Neutrophil (primary cell): Measurements from ENCODE around the gene TTC17.
"Not testable (repeated sequence)": the region's sequence is repeated elsewhere in the genome, so short reads cannot be mapped to it uniquely, and the experiment has no call there.

Experiments used
- H3K27ac ChIP-seq: fragments of 200-600 bp; sonication (generic); 2 replicates; pipeline ENCODE4 v1.5.1; 2016; ENCODE audit warnings: mild to moderate bottlenecking, moderate library complexity
- H3K27me3 ChIP-seq: fragments of 200-600 bp; sonication (generic); 2 replicates; pipeline ENCODE4 v1.6.0; 2016; ENCODE audit warnings: mild to moderate bottlenecking
- H3K36me3 ChIP-seq: fragments of 200-600 bp; sonication (generic); 2 replicates; pipeline ENCODE4 v1.5.1; 2017
- H3K4me1 ChIP-seq, 2 experiments: fragments of 200-600 bp in 1 of 2; sonication (generic) in 1 of 2; 1 replicate in 1 of 2; 2 replicates in 1 of 2; pipeline versions ENCODE4 v1.5.1 to v1.6.1; 2013 to 2016; ENCODE audit warnings: low read depth in 1 of 2, low read length in 1 of 2, mild to moderate bottlenecking in 1 of 2, moderate library complexity in 1 of 2; ENCODE audit not compliant: control insufficient read depth in 1 of 2, insufficient read depth in 1 of 2
- H3K4me3 ChIP-seq, 2 experiments: fragments of 200-600 bp in 1 of 2; sonication (generic) in 1 of 2; 1 replicate in 1 of 2; 2 replicates in 1 of 2; pipeline ENCODE4 v1.5.1; 2013 to 2016; ENCODE audit warnings: low read depth in 1 of 2, low read length in 1 of 2, mild to moderate bottlenecking in 1 of 2, moderate library complexity in 1 of 2
- H3K9me3 ChIP-seq: fragments of 200-600 bp; sonication (generic); 2 replicates; pipeline ENCODE4 v1.5.1; 2016
- TF ChIP-seq, protein P1 (sequence below): fragments of 200-600 bp; sonication (generic); IDR thresholded peaks from 2 replicates; pipeline ENCODE4 v1.5.1; 2016; ENCODE audit warnings: antibody characterized with exemption

TTC17 gene

DNA sequence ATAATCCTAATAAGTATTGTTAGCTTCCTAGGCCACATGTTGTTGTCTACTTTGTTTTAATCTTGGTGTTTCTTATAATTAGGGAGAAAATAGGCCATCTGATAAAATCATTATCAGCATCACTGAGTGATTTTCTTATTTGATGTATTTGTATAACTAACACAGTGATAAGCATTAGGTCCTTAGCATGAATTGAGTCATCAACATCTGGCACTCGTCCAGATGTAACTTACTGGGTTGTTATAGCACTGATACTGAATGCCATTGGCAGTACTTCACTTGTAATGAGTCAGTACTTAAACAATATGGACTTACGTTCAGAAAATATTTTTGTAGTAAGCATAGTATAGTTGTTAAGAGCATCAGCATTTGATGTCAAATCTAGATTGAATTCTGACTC, 30.7 kb upstream of the TTC17 start:
- Histone ChIP-seq H3K9me3 (no peaks in the 10 kb centered on the region), H3K27ac (no peak overlapping the region), H3K4me1 (no peaks in the 10 kb centered on the region), H3K4me3 (no peak overlapping the region), H3K36me3 (peaks cover 99% of the 10 kb centered on the region), H3K27me3 (no peaks in the 10 kb centered on the region)
- TF ChIP-seq, protein P1, sequence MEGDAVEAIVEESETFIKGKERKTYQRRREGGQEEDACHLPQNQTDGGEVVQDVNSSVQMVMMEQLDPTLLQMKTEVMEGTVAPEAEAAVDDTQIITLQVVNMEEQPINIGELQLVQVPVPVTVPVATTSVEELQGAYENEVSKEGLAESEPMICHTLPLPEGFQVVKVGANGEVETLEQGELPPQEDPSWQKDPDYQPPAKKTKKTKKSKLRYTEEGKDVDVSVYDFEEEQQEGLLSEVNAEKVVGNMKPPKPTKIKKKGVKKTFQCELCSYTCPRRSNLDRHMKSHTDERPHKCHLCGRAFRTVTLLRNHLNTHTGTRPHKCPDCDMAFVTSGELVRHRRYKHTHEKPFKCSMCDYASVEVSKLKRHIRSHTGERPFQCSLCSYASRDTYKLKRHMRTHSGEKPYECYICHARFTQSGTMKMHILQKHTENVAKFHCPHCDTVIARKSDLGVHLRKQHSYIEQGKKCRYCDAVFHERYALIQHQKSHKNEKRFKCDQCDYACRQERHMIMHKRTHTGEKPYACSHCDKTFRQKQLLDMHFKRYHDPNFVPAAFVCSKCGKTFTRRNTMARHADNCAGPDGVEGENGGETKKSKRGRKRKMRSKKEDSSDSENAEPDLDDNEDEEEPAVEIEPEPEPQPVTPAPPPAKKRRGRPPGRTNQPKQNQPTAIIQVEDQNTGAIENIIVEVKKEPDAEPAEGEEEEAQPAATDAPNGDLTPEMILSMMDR = no peak

DNA sequence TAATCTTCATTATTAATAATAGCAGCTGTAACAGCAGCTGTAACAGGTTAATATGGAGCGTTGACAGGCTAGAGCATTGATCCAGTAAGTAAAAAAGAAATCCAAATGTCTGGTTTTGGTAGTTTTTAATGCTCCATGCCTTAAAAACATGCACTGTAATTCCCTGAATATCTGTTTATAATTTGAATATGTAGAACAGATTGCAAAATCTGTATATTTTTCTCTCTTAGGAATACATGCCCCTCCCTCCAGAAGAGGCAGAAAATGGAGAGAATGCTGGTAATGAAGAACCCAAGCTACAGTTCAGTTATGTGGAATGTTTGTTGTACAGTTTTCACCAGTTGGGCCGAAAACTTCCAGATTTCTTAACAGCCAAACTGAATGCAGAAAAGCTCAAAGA, 30.2 kb upstream of the TTC17 start:
- Histone ChIP-seq H3K9me3 (no peaks in the 10 kb centered on the region), H3K4me3 (no peak overlapping the region), H3K4me1 (no peaks in the 10 kb centered on the region), H3K27ac (no peak overlapping the region), H3K36me3 (peaks cover 99% of the 10 kb centered on the region), H3K27me3 (no peaks in the 10 kb centered on the region)
- TF ChIP-seq, protein P1 = no peak

DNA sequence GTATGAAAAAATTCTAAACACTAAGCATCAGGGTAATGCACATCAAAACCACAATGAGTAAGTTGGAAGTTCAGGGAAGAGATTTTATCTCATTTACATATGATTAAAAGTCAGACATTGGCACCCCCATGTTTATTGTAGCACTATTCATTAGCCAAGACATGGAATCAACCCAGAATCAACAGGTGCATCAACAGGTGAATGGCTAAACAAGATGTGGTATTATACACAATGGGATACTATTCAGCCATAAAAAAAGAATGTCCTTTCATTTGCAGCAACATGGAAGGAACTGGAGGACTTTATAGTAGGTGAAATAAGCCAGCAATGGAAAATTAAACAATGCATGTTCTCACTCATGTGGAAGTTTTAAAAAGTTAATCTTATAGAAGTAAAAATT, 17.6 kb upstream of the TTC17 start:
- H3K27ac ChIP-seq = no peak overlapping the region
- H3K9me3 ChIP-seq = no peaks in the 10 kb centered on the region
- no peak overlapping the region for H3K4me3 ChIP-seq
- H3K4me1 ChIP-seq = no peaks in the 10 kb centered on the region
- no peaks in the 10 kb centered on the region for H3K27me3 ChIP-seq
- TF ChIP-seq, protein P1 = no peak
- peaks cover 43% of the 10 kb centered on the region for H3K36me3 ChIP-seq

DNA sequence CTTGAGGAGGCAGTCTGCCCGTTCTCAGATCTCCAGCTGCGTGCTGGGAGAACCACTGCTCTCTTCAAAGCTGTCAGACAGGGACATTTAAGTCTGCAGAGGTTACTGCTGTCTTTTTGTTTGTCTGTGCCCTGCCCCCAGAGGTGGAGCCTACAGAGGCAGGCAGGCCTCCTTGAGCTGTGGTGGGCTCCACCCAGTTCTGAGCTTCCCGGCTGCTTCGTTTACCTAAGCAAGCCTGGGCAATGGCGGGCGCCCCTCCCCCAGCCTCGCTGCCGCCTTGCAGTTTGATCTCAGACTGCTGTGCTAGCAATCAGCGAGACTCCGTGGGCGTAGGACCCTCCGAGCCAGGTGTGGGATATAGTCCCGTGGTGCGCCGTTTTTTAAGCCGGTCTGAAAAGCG, 7.3 kb upstream of the TTC17 start:
- H3K27ac ChIP-seq, H3K4me1 ChIP-seq: not testable (repeated sequence)

DNA sequence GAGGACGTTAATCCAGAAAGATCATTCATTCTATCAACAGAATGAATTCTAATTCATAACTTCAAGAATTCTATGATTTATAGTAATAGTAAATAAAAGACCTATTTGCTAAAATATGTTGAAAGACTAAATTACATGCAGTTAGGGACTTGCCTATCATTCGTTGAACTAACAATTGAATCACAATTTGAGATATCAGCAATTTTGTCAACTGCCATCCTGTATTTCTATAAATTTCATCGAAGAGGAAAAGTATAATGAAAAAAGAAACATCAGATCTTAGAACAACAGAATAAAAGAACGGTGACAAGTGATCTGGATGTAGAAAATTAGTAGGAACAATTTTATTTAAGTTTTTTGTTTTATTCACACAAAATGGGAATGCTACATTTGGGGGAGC, 4.4 kb upstream of the TTC17 start:
- TF ChIP-seq, protein P1 = no peak
- Histone ChIP-seq H3K36me3 (no peaks in the 10 kb centered on the region), H3K9me3 (no peaks in the 10 kb centered on the region), H3K4me1 (peaks cover 8 to 10% of the 10 kb centered on the region in 2 experiments), H3K27me3 (peaks cover 4% of the 10 kb centered on the region), H3K27ac (no peak overlapping the region), H3K4me3 (no peak overlapping the region)

More for the DNA sequence above, 7.3 kb upstream of the TTC17 start:
- H3K36me3 ChIP-seq, H3K4me3 ChIP-seq, H3K27me3 ChIP-seq, H3K9me3 ChIP-seq: not testable (repeated sequence)

DNA sequence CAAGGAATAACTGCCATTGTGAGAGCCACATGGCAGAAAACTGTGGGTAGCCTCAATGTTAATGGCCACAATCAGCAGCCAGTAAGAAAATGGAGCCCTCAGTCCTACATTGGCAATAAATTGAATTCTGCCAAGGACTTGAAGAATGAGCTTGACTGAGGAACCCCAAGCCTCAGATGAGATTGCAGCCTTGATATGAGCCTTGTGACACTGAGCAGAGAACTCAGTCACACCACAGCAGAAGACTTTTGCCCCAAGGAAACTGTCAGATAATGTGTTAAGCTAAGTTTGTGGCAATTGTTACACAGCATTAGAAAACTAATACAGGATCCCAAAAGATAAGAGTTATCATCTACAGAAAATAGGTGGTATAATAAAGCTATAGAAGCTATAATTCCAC, 2.4 kb upstream of the TTC17 start:
- TF ChIP-seq, protein P1 = no peak
- Histone ChIP-seq H3K27me3 (peaks cover 4% of the 10 kb centered on the region), H3K36me3 (no peaks in the 10 kb centered on the region)

More for the DNA sequence above, 2.4 kb upstream of the TTC17 start:
- Histone ChIP-seq H3K9me3 (no peaks in the 10 kb centered on the region), H3K4me3 (no peak overlapping the region), H3K4me1 (peaks cover 20 to 21% of the 10 kb centered on the region in 2 experiments), H3K27ac (no peak overlapping the region)
